Measurements from ENCODE around the gene ZSWIM8. TPM values are rescaled to one million over a fixed set of nuclear protein-coding genes. Genes with fewer than 3 reads are reported as not detected.

Gene ZSWIM8
- total and polyA plus RNA-seq, 3 donors from 2014 or later = 192 to 289 (median 204) TPM

GRCh38 chr10:73743905-73744663 is 41.3 kb upstream of the ZSWIM8 start, which contains the start of gene SEC24C:
TSS of gene SEC24C (plus strand) at chr10:73744372. CDS start at chr10:73746833, 2,461 bp downstream.
- 0 to 1% methylated on average over 35 to 36 of the region's 36 CpGs for WGBS, 2 donors
- Histone ChIP-seq H3K36me3 (ENCODE audit: low read depth, missing control alignments) (no peaks in the 10 kb centered on the region), H3K27ac (peak within 1 kb of the TSS; percentile 87 to 93), H3K4me3 (peak within 1 kb of the TSS; percentile 81 to 88), H3K27me3 (no peaks in the 10 kb centered on the region), H3K9me3 (no peaks in the 10 kb centered on the region), H3K4me1 (peaks cover 18% of the 10 kb centered on the region)
- peak in 1 of 3 experiments; percentile 19 for TF ChIP-seq CTCF (IDR thresholded peaks at IDR 0.05)
- no peak for TF ChIP-seq POLR2A (IDR thresholded peaks at IDR 0.05)
- peak; percentile 97 for DNase-seq
- intact Hi-C loops (cut with DNase I; ENCODE audit: low total_unique reads) = no loop called here

- H3K4me1 ChIP-seq = peaks cover 18% of the 10 kb centered on the region
- no peaks in the 10 kb centered on the region for H3K36me3 ChIP-seq (ENCODE audit: low read depth, missing control alignments)
- peak; percentile 78 for DNase-seq
- intact Hi-C loops (cut with DNase I; ENCODE audit: low total_unique reads) = no loop called here
- WGBS, 2 donors = 0 to 1% methylated on average over 9 to 10 of the region's 10 CpGs
- H3K9me3 ChIP-seq = no peaks in the 10 kb centered on the region
- TF ChIP-seq CTCF (IDR thresholded peaks at IDR 0.05) (no peak), POLR2A (IDR thresholded peaks at IDR 0.05) (no peak)
- peak overlapping the region; percentile 87 to 93 for H3K27ac ChIP-seq
- no peaks in the 10 kb centered on the region for H3K27me3 ChIP-seq
- H3K4me3 ChIP-seq = peak overlapping the region; percentile 81 to 88
These were observed 40.8 kb upstream of the ZSWIM8 start for GRCh38 chr10:73744664-73744975.

GRCh38 chr10:73746721-73747120 is 38.7 kb upstream of the ZSWIM8 start:
- intact Hi-C loops (cut with DNase I; ENCODE audit: low total_unique reads) = no loop called here
- no peak for DNase-seq
- no peak overlapping the region for H3K27ac ChIP-seq
- no peaks in the 10 kb centered on the region for H3K9me3 ChIP-seq
- 46 to 80% methylated on average over 1 to 2 of the region's 2 CpGs for WGBS, 2 donors
- TF ChIP-seq POLR2A (IDR thresholded peaks at IDR 0.05) = no peak
- no peak for TF ChIP-seq CTCF (IDR thresholded peaks at IDR 0.05)
- no peak overlapping the region for H3K4me3 ChIP-seq
- no peaks in the 10 kb centered on the region for H3K27me3 ChIP-seq
- H3K36me3 ChIP-seq (ENCODE audit: low read depth, missing control alignments) = no peaks in the 10 kb centered on the region
- peaks cover 18% of the 10 kb centered on the region for H3K4me1 ChIP-seq

- whole genome bisulfite sequencing, 2 donors = 100% methylated on average over 1 of the region's 1 CpG; no CpG with 5 or more reads in 1 of the 2 donors
- H3K36me3 ChIP-seq (ENCODE audit: low read depth, missing control alignments) = no peaks in the 10 kb centered on the region
- H3K4me1 ChIP-seq = no peaks in the 10 kb centered on the region
- H3K9me3 ChIP-seq = no peaks in the 10 kb centered on the region
- H3K27me3 ChIP-seq = no peaks in the 10 kb centered on the region
- H3K4me3 ChIP-seq = no peak overlapping the region
- intact Hi-C loops (cut with DNase I; ENCODE audit: low total_unique reads) = no loop called here
- TF ChIP-seq CTCF (IDR thresholded peaks at IDR 0.05) (no peak), POLR2A (IDR thresholded peaks at IDR 0.05) (no peak)
- no peak overlapping the region for H3K27ac ChIP-seq
- no peak for DNase-seq
These were observed 34.6 kb upstream of the ZSWIM8 start for GRCh38 chr10:73750819-73751218.

- H3K4me1 ChIP-seq = no peaks in the 10 kb centered on the region
These were observed 29.2 kb upstream of the ZSWIM8 start for GRCh38 chr10:73756183-73756582.

More at GRCh38 chr10:73756183-73756582, 29.2 kb upstream of the ZSWIM8 start:
- no peak for DNase-seq
- intact Hi-C loops (cut with DNase I; ENCODE audit: low total_unique reads) = no loop called here
- Histone ChIP-seq H3K27me3 (no peaks in the 10 kb centered on the region), H3K4me3 (no peak overlapping the region), H3K36me3 (ENCODE audit: low read depth, missing control alignments) (no peaks in the 10 kb centered on the region), H3K9me3 (no peaks in the 10 kb centered on the region), H3K27ac (no peak overlapping the region)
- no peak for TF ChIP-seq POLR2A (IDR thresholded peaks at IDR 0.05)
- TF ChIP-seq CTCF (IDR thresholded peaks at IDR 0.05) = no peak
- 29 to 46% methylated on average over 1 of the region's 1 CpG for WGBS, 2 donors

All from testis (tissue), 3 donors.